ENCODE data around the gene TTLL8.
"Not testable (repeated sequence)": the region's sequence is repeated elsewhere in the genome, so short reads cannot be mapped to it uniquely, and the experiment has no call there.

TTLL8 gene

DNA sequence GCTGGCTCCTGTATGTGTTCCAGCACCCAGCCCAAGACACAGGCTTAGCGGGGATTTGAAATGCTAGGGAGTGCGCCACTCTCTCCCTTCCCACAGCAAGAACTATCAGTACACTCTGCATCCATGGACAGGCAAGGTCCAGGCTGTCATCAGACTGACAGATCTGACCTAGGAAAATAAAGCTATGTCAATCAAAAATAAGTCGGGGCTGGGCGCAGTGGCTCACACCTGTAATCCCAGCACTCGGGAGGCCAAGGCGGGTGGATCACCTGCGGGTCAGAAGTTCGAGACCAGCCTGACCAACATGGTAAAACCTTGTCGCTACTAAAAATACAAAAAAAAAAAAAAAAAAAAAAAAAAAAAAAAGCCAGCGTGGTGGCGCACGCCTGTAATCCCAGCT, 30.0 kb upstream of the TTLL8 start:
- no peaks in the 10 kb centered on the region for H3K27me3 ChIP-seq (ENCODE audit: insufficient read depth, low read length, poor library complexity, severe bottlenecking)
- peaks cover 18% of the 10 kb centered on the region; the same call in 1 of the 2 replicates for H3K79me2 ChIP-seq (ENCODE audit: insufficient read depth, low read length)
- H3K4me3 ChIP-seq (ENCODE audit: low read length, poor library complexity, severe bottlenecking): no peak overlapping the region
- peaks cover 3% of the 10 kb centered on the region; the same call in 1 of the 2 replicates for H3K9me3 ChIP-seq (ENCODE audit: insufficient read depth, low read depth, low read length)
- no peak overlapping the region for H3K9ac ChIP-seq (ENCODE audit: low read depth, low read length, poor library complexity, severe bottlenecking)
- no peaks in the 10 kb centered on the region for H3K36me3 ChIP-seq (ENCODE audit: insufficient read depth, low read length)
- no peaks in the 10 kb centered on the region for H4K20me1 ChIP-seq (ENCODE audit: insufficient read depth, low read length, poor library complexity, severe bottlenecking)
- H3K4me1 ChIP-seq (ENCODE audit: insufficient read depth, low read length, poor library complexity, severe bottlenecking): peaks cover 20% of the 10 kb centered on the region
- 0 out of 2 replicates have a peak, but pooled peaks cover 3% of the 10 kb centered on the region for H3F3A ChIP-seq (ENCODE audit: low read depth)
- H3K9me2 ChIP-seq (replicated peaks; ENCODE audit: low read depth, low read length): no peaks in the 10 kb centered on the region
- H2AFZ ChIP-seq (ENCODE audit: low read length): no peak overlapping the region
- TF ChIP-seq EZH2phosphoT487 (IDR thresholded peaks at IDR 0.05; ENCODE audit: borderline replicate concordance) (no peak), CTCF (conservative IDR thresholded peaks at IDR 0.05; ENCODE audit: low read length) (no peak)
- no peak overlapping the region for H3K4me2 ChIP-seq (ENCODE audit: low read depth, low read length, poor library complexity, severe bottlenecking)

DNA sequence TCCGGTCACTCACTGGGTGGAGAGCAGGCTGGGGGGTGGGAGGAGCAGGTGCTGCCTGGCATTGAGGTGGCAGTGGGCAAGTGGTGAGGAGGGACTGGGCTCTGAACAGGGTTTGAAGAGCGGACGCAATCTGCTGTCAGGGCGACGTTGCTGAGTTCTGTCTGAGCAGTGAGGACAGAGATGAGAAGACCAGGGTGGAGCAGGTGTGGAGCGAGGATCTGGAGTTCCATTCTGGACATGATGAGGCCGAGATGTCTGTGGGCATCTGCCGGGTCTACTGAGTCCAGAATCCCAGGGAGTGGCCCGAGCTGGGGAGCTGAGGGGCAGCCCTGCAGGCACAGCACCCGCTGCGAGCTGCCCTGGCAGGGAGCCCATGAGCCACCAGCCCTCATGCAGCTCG, 29.5 kb upstream of the TTLL8 start:
- Histone ChIP-seq H3K9ac (ENCODE audit: low read depth, low read length, poor library complexity, severe bottlenecking) (no peak overlapping the region), H4K20me1 (ENCODE audit: insufficient read depth, low read length, poor library complexity, severe bottlenecking) (no peaks in the 10 kb centered on the region), H3K9me2 (replicated peaks; ENCODE audit: low read depth, low read length) (no peaks in the 10 kb centered on the region), H2AFZ (ENCODE audit: low read length) (no peak overlapping the region), H3K36me3 (ENCODE audit: insufficient read depth, low read length) (no peaks in the 10 kb centered on the region), H3K4me1 (ENCODE audit: insufficient read depth, low read length, poor library complexity, severe bottlenecking) (peaks cover 20% of the 10 kb centered on the region), H3K9me3 (ENCODE audit: insufficient read depth, low read depth, low read length) (peaks cover 3% of the 10 kb centered on the region; the same call in 1 of the 2 replicates), H3K4me2 (ENCODE audit: low read depth, low read length, poor library complexity, severe bottlenecking) (no peak overlapping the region), H3K4me3 (ENCODE audit: low read length, poor library complexity, severe bottlenecking) (no peak overlapping the region), H3K79me2 (ENCODE audit: insufficient read depth, low read length) (peaks cover 20% of the 10 kb centered on the region; the same call in 1 of the 2 replicates), H3K27me3 (ENCODE audit: insufficient read depth, low read length, poor library complexity, severe bottlenecking) (no peaks in the 10 kb centered on the region), H3F3A (ENCODE audit: low read depth) (0 out of 2 replicates have a peak, but pooled peaks cover 3% of the 10 kb centered on the region)
- TF ChIP-seq EZH2phosphoT487 (IDR thresholded peaks at IDR 0.05; ENCODE audit: borderline replicate concordance) (no peak), CTCF (conservative IDR thresholded peaks at IDR 0.05; ENCODE audit: low read length) (no peak)

GRCh38 chr22:50086975-50087374, 28.9 kb upstream of the TTLL8 start:
- Histone ChIP-seq H3K79me2 (ENCODE audit: insufficient read depth, low read length) (peaks cover 20% of the 10 kb centered on the region; the same call in 1 of the 2 replicates), H3K4me1 (ENCODE audit: insufficient read depth, low read length, poor library complexity, severe bottlenecking) (peaks cover 20% of the 10 kb centered on the region)
- H3K4me2 ChIP-seq (ENCODE audit: low read depth, low read length, poor library complexity, severe bottlenecking); H3K9ac ChIP-seq (ENCODE audit: low read depth, low read length, poor library complexity, severe bottlenecking); H3F3A ChIP-seq (ENCODE audit: low read depth); H3K9me2 ChIP-seq (replicated peaks; ENCODE audit: low read depth, low read length); H3K4me3 ChIP-seq (ENCODE audit: low read length, poor library complexity, severe bottlenecking); H3K9me3 ChIP-seq (ENCODE audit: insufficient read depth, low read depth, low read length); H2AFZ ChIP-seq (ENCODE audit: low read length); H4K20me1 ChIP-seq (ENCODE audit: insufficient read depth, low read length, poor library complexity, severe bottlenecking); H3K27me3 ChIP-seq (ENCODE audit: insufficient read depth, low read length, poor library complexity, severe bottlenecking); H3K36me3 ChIP-seq (ENCODE audit: insufficient read depth, low read length): not testable (repeated sequence)

- H3K79me2 ChIP-seq (ENCODE audit: insufficient read depth, low read length): peaks cover 20% of the 10 kb centered on the region; the same call in 1 of the 2 replicates
- H3K36me3 ChIP-seq (ENCODE audit: insufficient read depth, low read length): no peaks in the 10 kb centered on the region
- TF ChIP-seq CTCF (conservative IDR thresholded peaks at IDR 0.05; ENCODE audit: low read length) (no peak), EZH2phosphoT487 (IDR thresholded peaks at IDR 0.05; ENCODE audit: borderline replicate concordance) (no peak)
- no peak overlapping the region for H3K9ac ChIP-seq (ENCODE audit: low read depth, low read length, poor library complexity, severe bottlenecking)
- H3F3A ChIP-seq (ENCODE audit: low read depth): 0 out of 2 replicates have a peak, but pooled peaks cover 3% of the 10 kb centered on the region
- H3K4me1 ChIP-seq (ENCODE audit: insufficient read depth, low read length, poor library complexity, severe bottlenecking): peaks cover 20% of the 10 kb centered on the region
- H2AFZ ChIP-seq (ENCODE audit: low read length): no peak overlapping the region
- peaks cover 3% of the 10 kb centered on the region; the same call in 1 of the 2 replicates for H3K9me3 ChIP-seq (ENCODE audit: insufficient read depth, low read depth, low read length)
- no peak overlapping the region for H3K4me3 ChIP-seq (ENCODE audit: low read length, poor library complexity, severe bottlenecking)
- no peak overlapping the region for H3K4me2 ChIP-seq (ENCODE audit: low read depth, low read length, poor library complexity, severe bottlenecking)
- no peaks in the 10 kb centered on the region for H3K9me2 ChIP-seq (replicated peaks; ENCODE audit: low read depth, low read length)
- H3K27me3 ChIP-seq (ENCODE audit: insufficient read depth, low read length, poor library complexity, severe bottlenecking): no peaks in the 10 kb centered on the region
- no peaks in the 10 kb centered on the region for H4K20me1 ChIP-seq (ENCODE audit: insufficient read depth, low read length, poor library complexity, severe bottlenecking)
Measured at GRCh38 chr22:50086526-50086925, 28.4 kb upstream of the TTLL8 start.

All from Loucy (cell line).